Astrocyte (in vitro differentiated cells and primary cell): ENCODE results near the gene CTSS.

Experiments
- CTCF ChIP-seq: IDR thresholded peaks from 2 replicates; pipeline ENCODE4 v1.5.1; 2011; ENCODE audit warnings: low read depth, mild to moderate bottlenecking, inconsistent platforms, low read length, moderate library complexity; ENCODE audit not compliant: insufficient read depth
- EZH2 ChIP-seq: IDR thresholded peaks from 2 replicates; pipeline ENCODE4 v1.6.1; 2012; ENCODE audit warnings: mild to moderate bottlenecking, low read length, inconsistent platforms; ENCODE audit not compliant: insufficient read depth

- TF ChIP-seq CTCF (no peak), EZH2 (no peak)
Observed at GRCh38 chr1:150791585-150791984, 26.0 kb upstream of the CTSS start.
